Measurements from ENCODE around the gene ARPC5L. TPM values are rescaled to one million over a fixed set of nuclear protein-coding genes. Genes with fewer than 3 reads are reported as not detected.

ARPC5L gene
- total and polyA plus RNA-seq, 2 of the 13 experiments (the other 11 are each of a cell fraction or from before 2014, with no cell fraction given), result 29.9 to 33.8 TPM

DNA sequence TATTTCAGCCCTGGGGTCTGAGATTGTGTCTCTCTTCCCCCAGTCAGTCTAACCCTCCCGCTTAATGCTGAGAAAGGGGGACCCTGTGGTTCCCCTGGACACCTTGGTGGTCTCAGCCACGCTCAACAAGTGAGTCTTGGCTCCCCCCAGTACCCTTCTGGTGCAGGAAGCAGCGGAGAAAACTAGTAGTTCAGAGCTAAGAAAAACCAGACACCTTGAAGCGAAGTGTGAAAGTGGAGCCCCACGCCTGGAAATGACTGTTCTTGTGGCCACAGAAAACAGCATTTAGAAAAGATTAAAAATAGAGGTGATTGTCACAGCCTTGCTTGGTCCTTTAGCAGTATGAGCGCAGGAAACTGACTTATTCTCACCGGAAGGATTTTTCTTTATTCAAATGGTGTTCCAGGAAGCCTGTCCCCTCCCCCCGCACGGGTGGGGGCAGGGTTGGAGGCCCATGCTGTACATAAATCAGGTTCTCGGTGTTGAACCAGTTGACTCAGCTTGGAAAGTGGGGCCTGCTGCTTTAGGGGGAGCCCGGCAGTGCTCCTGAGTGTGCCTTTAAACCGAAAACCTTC is 8.1 kb downstream of the ARPC5L start (continued):
- TF ChIP-seq, protein P1, sequence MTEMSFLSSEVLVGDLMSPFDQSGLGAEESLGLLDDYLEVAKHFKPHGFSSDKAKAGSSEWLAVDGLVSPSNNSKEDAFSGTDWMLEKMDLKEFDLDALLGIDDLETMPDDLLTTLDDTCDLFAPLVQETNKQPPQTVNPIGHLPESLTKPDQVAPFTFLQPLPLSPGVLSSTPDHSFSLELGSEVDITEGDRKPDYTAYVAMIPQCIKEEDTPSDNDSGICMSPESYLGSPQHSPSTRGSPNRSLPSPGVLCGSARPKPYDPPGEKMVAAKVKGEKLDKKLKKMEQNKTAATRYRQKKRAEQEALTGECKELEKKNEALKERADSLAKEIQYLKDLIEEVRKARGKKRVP (CRISPR knock-in tag; IDR thresholded peaks at IDR 0.05), result no peak
- TF ChIP-seq, protein P2, sequence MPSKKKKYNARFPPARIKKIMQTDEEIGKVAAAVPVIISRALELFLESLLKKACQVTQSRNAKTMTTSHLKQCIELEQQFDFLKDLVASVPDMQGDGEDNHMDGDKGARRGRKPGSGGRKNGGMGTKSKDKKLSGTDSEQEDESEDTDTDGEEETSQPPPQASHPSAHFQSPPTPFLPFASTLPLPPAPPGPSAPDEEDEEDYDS (CRISPR knock-in tag; IDR thresholded peaks at IDR 0.05), result peak; percentile 68
- TF ChIP-seq HNRNPL (IDR thresholded peaks at IDR 0.05; ENCODE audit: low read depth, low read length) (no peak), RELA (CRISPR knock-in tag; IDR thresholded peaks at IDR 0.05) (no peak), HNF4G (IDR thresholded peaks at IDR 0.05; ENCODE audit: borderline replicate concordance, low read depth, low read length) (no peak), HNF4G (CRISPR knock-in tag; IDR thresholded peaks at IDR 0.05; ENCODE audit: borderline replicate concordance, low read depth) (no peak), RFXAP (CRISPR knock-in tag; IDR thresholded peaks at IDR 0.05; ENCODE audit: borderline replicate concordance) (no peak), ZSCAN21 (CRISPR knock-in tag; IDR thresholded peaks at IDR 0.05; ENCODE audit: borderline replicate concordance) (no peak), CHD4 (IDR thresholded peaks at IDR 0.05; ENCODE audit: borderline replicate concordance, low read length) (no peak), HOXD1 (CRISPR knock-in tag; IDR thresholded peaks at IDR 0.05) (no peak), SP1 (IDR thresholded peaks at IDR 0.05) (no peak), SP1 (CRISPR knock-in tag; IDR thresholded peaks at IDR 0.05) (no peak), HMG20A (CRISPR knock-in tag; IDR thresholded peaks at IDR 0.05; ENCODE audit: borderline replicate concordance) (no peak; the same call in 1 of the 2 replicates), KLF13 (CRISPR knock-in tag; IDR thresholded peaks at IDR 0.05) (no peak), HNRNPLL (IDR thresholded peaks at IDR 0.05; ENCODE audit: low read depth, low read length, poor library complexity, severe bottlenecking) (no peak), ZNF44 (CRISPR knock-in tag; IDR thresholded peaks at IDR 0.05) (no peak), SP4 (CRISPR knock-in tag; IDR thresholded peaks at IDR 0.05) (no peak)
- TF ChIP-seq, protein P3, sequence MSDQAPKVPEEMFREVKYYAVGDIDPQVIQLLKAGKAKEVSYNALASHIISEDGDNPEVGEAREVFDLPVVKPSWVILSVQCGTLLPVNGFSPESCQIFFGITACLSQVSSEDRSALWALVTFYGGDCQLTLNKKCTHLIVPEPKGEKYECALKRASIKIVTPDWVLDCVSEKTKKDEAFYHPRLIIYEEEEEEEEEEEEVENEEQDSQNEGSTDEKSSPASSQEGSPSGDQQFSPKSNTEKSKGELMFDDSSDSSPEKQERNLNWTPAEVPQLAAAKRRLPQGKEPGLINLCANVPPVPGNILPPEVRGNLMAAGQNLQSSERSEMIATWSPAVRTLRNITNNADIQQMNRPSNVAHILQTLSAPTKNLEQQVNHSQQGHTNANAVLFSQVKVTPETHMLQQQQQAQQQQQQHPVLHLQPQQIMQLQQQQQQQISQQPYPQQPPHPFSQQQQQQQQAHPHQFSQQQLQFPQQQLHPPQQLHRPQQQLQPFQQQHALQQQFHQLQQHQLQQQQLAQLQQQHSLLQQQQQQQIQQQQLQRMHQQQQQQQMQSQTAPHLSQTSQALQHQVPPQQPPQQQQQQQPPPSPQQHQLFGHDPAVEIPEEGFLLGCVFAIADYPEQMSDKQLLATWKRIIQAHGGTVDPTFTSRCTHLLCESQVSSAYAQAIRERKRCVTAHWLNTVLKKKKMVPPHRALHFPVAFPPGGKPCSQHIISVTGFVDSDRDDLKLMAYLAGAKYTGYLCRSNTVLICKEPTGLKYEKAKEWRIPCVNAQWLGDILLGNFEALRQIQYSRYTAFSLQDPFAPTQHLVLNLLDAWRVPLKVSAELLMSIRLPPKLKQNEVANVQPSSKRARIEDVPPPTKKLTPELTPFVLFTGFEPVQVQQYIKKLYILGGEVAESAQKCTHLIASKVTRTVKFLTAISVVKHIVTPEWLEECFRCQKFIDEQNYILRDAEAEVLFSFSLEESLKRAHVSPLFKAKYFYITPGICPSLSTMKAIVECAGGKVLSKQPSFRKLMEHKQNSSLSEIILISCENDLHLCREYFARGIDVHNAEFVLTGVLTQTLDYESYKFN (CRISPR knock-in tag; conservative IDR thresholded peaks at IDR 0.05), result no peak; the same call in 1 of the 2 replicates
- TF ChIP-seq, protein P4, sequence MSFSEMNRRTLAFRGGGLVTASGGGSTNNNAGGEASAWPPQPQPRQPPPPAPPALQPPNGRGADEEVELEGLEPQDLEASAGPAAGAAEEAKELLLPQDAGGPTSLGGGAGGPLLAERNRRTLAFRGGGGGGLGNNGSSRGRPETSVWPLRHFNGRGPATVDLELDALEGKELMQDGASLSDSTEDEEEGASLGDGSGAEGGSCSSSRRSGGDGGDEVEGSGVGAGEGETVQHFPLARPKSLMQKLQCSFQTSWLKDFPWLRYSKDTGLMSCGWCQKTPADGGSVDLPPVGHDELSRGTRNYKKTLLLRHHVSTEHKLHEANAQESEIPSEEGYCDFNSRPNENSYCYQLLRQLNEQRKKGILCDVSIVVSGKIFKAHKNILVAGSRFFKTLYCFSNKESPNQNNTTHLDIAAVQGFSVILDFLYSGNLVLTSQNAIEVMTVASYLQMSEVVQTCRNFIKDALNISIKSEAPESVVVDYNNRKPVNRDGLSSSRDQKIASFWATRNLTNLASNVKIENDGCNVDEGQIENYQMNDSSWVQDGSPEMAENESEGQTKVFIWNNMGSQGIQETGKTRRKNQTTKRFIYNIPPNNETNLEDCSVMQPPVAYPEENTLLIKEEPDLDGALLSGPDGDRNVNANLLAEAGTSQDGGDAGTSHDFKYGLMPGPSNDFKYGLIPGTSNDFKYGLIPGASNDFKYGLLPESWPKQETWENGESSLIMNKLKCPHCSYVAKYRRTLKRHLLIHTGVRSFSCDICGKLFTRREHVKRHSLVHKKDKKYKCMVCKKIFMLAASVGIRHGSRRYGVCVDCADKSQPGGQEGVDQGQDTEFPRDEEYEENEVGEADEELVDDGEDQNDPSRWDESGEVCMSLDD (CRISPR knock-in tag; IDR thresholded peaks at IDR 0.05; ENCODE audit: borderline replicate concordance), result no peak
- TF ChIP-seq, protein P5, sequence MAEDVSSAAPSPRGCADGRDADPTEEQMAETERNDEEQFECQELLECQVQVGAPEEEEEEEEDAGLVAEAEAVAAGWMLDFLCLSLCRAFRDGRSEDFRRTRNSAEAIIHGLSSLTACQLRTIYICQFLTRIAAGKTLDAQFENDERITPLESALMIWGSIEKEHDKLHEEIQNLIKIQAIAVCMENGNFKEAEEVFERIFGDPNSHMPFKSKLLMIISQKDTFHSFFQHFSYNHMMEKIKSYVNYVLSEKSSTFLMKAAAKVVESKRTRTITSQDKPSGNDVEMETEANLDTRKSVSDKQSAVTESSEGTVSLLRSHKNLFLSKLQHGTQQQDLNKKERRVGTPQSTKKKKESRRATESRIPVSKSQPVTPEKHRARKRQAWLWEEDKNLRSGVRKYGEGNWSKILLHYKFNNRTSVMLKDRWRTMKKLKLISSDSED (CRISPR knock-in tag; IDR thresholded peaks at IDR 0.05), result no peak
